HUES6 (cell line): ENCODE results near the gene FLT4.

Experiments used
- H3K27ac ChIP-seq: 2 replicates; pipeline ENCODE4 v1.7.0; 2013; ENCODE audit warnings: low read depth, mild to moderate bottlenecking, low read length, inconsistent platforms
- H3K27me3 ChIP-seq: 2 replicates; pipeline ENCODE4 v1.6.1; 2013; ENCODE audit warnings: low read length; ENCODE audit not compliant: control insufficient read depth, insufficient read depth
- H3K36me3 ChIP-seq: 2 replicates; pipeline ENCODE4 v1.6.1; 2013; ENCODE audit warnings: low read length; ENCODE audit not compliant: control insufficient read depth, insufficient read depth
- H3K4me1 ChIP-seq: 2 replicates; pipeline ENCODE4 v1.6.1; 2013; ENCODE audit warnings: low read length; ENCODE audit not compliant: control insufficient read depth, insufficient read depth
- H3K4me3 ChIP-seq: 2 replicates; pipeline ENCODE4 v1.5.1; 2013; ENCODE audit warnings: low read depth, low read length
- H3K9ac ChIP-seq: one replicate; pipeline ENCODE4 v1.6.1; 2013; ENCODE audit warnings: mild to moderate bottlenecking, low read length
- H3K9me3 ChIP-seq: 2 replicates; pipeline ENCODE4 v1.6.1; 2013; ENCODE audit warnings: low read depth, low read length; ENCODE audit not compliant: control insufficient read depth, insufficient read depth

Gene FLT4

GRCh38 chr5:180580681-180581080 lies 68.7 kb downstream of the FLT4 start:
- peaks cover 24% of the 10 kb centered on the region for H3K36me3 ChIP-seq
- H3K9ac ChIP-seq = no peak overlapping the region
- no peaks in the 10 kb centered on the region for H3K4me1 ChIP-seq
- H3K9me3 ChIP-seq = no peaks in the 10 kb centered on the region
- no peaks in the 10 kb centered on the region for H3K27me3 ChIP-seq
- H3K4me3 ChIP-seq = no peak overlapping the region
- no peak overlapping the region for H3K27ac ChIP-seq

- Histone ChIP-seq H3K9me3 (no peaks in the 10 kb centered on the region), H3K27ac (no peak overlapping the region)
Observed at GRCh38 chr5:180575571-180575970, 73.8 kb downstream of the FLT4 start.

GRCh38 chr5:180568914-180569313 lies 80.5 kb downstream of the FLT4 start:
- Histone ChIP-seq H3K4me1 (no peaks in the 10 kb centered on the region), H3K27me3 (no peaks in the 10 kb centered on the region), H3K9me3 (no peaks in the 10 kb centered on the region), H3K36me3 (peaks cover 94% of the 10 kb centered on the region), H3K9ac (no peak overlapping the region), H3K4me3 (no peak overlapping the region), H3K27ac (no peak overlapping the region)

More at GRCh38 chr5:180575571-180575970, 73.8 kb downstream of the FLT4 start:
- Histone ChIP-seq H3K9ac (no peak overlapping the region), H3K4me1 (no peaks in the 10 kb centered on the region), H3K36me3 (peaks cover 75% of the 10 kb centered on the region), H3K27me3 (no peaks in the 10 kb centered on the region), H3K4me3 (no peak overlapping the region)

- Histone ChIP-seq H3K36me3 (peaks cover 60% of the 10 kb centered on the region), H3K4me1 (no peaks in the 10 kb centered on the region)
Observed at GRCh38 chr5:180563994-180564393, 85.4 kb downstream of the FLT4 start.

GRCh38 chr5:180558232-180558631 lies 91.2 kb downstream of the FLT4 start:
- H3K9ac ChIP-seq = no peak overlapping the region
- H3K27me3 ChIP-seq = no peaks in the 10 kb centered on the region
- no peaks in the 10 kb centered on the region for H3K4me1 ChIP-seq
- H3K4me3 ChIP-seq = no peak overlapping the region
- peaks cover 45% of the 10 kb centered on the region for H3K36me3 ChIP-seq
- H3K27ac ChIP-seq = no peak overlapping the region
- no peaks in the 10 kb centered on the region for H3K9me3 ChIP-seq

More at GRCh38 chr5:180563994-180564393, 85.4 kb downstream of the FLT4 start:
- H3K9ac ChIP-seq = no peak overlapping the region
- no peaks in the 10 kb centered on the region for H3K27me3 ChIP-seq
- H3K4me3 ChIP-seq = no peak overlapping the region
- no peak overlapping the region for H3K27ac ChIP-seq
- no peaks in the 10 kb centered on the region for H3K9me3 ChIP-seq

- H3K27me3 ChIP-seq = no peaks in the 10 kb centered on the region
- no peaks in the 10 kb centered on the region for H3K9me3 ChIP-seq
- no peak overlapping the region for H3K4me3 ChIP-seq
- H3K9ac ChIP-seq = no peak overlapping the region
- peaks cover 52% of the 10 kb centered on the region for H3K36me3 ChIP-seq
- no peak overlapping the region for H3K27ac ChIP-seq
- no peaks in the 10 kb centered on the region for H3K4me1 ChIP-seq
Observed at GRCh38 chr5:180557217-180557809, 92.1 kb downstream of the FLT4 start.

GRCh38 chr5:180555168-180555921 lies 94.1 kb downstream of the FLT4 start:
- Histone ChIP-seq H3K9ac (no peak overlapping the region), H3K36me3 (peaks cover 62% of the 10 kb centered on the region), H3K27ac (no peak overlapping the region), H3K4me1 (no peaks in the 10 kb centered on the region), H3K27me3 (no peaks in the 10 kb centered on the region), H3K9me3 (no peaks in the 10 kb centered on the region), H3K4me3 (no peak overlapping the region)

GRCh38 chr5:180553530-180553929 lies 95.9 kb downstream of the FLT4 start:
- Histone ChIP-seq H3K4me3 (no peak overlapping the region), H3K9me3 (no peaks in the 10 kb centered on the region), H3K9ac (no peak overlapping the region), H3K36me3 (peaks cover 74% of the 10 kb centered on the region), H3K4me1 (no peaks in the 10 kb centered on the region), H3K27me3 (no peaks in the 10 kb centered on the region), H3K27ac (no peak overlapping the region)
